Stimulated activated CD4-positive, alpha-beta T cell treated with anti-CD3 and anti-CD28 coated beads, Interleukin-15, amount 100 ng/mL, for 1 hour (primary cell): Measurements from ENCODE around the gene SFI1.
"Not testable (repeated sequence)": the region's sequence is repeated elsewhere in the genome, so short reads cannot be mapped to it uniquely, and the experiment has no call there.

Experiments
- DNase-seq, 2 donors: peaks; one replicate each; pipeline ENCODE4 v3.0.0-alpha.2; 2020; ENCODE audit warnings: low read depth in 1 of 2, low spot score in 1 of 2

SFI1 gene

DNA sequence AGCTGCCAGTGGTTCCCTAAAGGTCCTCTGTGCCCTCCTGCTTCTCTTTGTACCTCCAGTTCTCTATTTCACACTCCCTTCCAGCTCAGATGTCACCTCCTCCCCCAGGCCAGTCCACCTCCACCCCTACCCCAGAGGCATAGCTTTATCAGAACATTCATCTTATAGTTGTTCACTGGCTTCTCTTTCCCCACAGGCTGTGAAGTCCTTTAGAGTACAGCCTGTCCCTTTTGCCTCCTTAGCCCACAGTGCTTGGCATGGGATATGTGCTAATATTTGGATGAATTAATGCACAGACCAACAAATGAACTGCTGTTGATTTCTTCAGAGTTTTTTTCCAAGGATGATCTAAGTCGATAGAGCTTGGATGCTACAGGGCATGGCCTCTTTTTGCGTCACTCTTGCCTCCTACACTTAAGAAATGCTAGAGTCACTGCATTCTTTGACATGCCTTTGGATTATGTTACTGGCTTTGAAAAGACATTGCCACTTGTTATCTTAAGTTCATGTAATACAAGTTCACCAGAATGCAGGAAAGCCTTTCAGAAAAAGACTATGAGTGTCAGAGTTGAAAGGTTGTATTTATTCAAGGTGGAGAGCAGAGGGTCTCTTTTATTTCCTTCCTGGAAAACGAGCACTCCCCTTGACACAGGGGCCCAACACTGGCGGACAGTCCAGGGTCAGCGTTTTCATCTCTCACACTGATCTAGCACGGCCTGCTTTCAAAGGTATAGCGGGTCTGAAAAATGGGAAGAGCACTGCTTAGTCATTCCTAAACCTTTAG is 90.0 kb downstream of the SFI1 start:
- no peak for DNase-seq

DNA sequence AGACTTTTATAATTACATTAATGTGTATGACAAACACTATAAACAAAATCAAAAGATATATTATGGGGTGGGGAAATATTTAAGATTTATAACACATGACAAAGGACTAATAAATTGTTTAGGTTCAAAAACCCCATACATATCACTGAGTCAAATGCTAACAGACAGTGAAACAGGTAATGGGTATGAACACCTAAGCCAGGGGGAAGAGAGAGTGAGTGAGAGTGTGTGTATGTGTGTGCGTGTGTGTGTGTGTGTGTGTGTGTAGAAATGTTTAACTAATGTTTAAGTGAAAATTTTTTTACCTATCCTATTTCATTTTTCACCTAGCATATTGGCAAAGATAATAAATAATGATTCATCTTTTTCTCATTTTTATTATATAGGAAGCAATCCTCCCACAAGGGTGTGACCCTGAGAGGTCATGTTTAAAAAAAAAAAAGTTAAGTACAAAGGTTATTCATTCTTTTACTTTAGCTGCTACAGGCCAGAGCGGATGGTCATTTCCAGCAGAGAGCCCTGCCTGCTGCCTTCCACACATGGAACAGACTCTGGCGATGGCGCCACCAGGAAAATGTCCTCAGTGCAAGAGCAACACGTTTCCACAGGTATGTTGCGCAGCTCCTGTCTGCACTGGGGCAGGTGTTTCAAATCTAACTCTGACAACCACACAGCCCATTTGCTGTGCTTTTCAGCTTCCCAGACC is 92.8 kb downstream of the SFI1 start:
- DNase-seq: no peak

DNA sequence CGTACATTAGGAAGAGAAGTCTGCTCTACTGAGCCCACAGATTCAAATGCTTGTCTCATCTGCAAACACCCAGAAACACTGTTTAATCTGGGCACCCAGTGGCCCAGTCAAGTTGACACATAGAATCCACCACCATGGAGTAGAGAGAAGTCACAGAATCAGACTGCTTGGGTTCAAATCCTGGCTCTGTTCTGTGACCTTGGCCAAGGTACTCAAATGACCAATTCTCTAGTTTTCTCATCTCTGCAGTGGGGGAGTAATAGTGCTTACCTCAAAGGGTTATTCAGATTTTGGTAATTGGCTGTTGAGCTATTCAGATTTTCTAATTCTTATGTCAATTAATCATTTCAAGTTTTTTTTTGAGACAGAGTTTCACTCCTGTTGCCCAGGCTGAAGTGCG is 93.8 kb downstream of the SFI1 start:
- DNase-seq: not testable (repeated sequence)

DNA sequence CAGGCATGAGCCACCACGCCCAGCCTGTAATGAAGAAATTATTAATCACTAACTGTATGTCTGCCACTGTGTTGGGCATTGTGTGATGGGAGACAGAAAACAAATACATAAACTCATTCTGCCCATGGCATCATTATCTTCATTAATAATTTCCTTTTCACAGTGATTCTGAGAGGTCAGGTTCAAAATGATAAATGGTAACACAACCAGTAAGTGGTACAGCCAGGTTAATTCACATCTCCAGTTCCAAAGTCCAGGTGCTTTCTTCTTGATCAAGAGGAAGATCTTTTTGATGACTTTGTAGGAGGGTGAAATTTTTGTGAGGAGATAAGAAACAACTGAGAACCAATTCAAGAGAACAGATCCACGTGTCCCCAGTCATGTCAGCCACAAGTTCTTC is 98.9 kb downstream of the SFI1 start:
- DNase-seq: no peak

DNA sequence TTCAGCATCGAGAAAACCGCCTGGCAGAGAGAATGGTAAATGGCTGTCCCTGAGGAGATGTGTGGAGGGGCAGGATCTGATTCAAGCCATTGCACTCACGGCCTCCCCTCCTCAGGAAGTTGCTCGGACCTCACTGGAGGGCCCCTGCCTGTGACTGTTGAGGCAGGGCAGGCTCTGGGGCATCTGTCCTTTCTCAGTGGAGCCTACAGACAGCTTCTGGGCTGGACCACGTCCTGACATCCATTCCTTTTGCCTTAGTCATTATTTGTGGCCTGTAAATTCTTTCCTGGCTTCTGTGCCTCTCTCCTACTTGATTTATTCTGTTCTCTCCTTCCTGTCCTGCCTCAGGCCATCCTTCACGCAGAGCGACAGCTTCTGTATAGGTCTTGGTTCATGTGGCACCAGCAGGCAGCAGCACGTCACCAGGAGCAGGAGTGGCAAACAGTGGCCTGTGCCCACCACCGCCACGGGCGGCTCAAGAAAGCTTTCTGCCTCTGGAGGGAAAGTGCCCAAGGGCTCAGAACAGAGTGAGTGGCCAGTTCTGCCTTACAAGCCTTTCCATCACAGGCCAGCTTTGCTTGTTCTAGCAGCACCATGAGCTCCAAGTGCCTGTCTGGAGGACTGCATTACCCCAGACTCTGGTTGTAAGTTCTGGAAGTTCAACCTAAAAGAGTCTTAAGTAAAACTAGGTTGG is 106.1 kb downstream of the SFI1 start:
- no peak for DNase-seq

DNA sequence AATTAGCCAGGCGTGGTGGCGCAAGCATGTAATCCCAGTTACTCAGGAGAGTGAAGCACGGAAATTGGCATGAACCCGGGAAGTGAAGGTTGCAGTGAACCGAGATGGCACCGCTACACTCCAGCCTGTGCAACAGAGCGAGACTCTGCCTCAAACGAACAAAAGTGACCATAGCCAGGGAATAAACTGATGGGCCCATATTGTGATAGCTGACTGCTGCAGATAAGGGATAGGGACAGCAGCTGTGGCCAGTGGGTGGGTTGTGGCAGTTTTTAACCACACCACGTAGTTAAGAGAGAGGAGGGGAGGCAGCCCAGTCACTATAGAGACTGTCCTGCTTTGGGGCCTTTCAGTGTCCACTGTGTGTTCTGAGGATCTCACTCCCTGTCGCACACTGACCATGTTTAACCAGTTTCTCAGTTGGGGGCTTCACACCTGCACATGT is 106.8 kb downstream of the SFI1 start:
- no peak for DNase-seq

DNA sequence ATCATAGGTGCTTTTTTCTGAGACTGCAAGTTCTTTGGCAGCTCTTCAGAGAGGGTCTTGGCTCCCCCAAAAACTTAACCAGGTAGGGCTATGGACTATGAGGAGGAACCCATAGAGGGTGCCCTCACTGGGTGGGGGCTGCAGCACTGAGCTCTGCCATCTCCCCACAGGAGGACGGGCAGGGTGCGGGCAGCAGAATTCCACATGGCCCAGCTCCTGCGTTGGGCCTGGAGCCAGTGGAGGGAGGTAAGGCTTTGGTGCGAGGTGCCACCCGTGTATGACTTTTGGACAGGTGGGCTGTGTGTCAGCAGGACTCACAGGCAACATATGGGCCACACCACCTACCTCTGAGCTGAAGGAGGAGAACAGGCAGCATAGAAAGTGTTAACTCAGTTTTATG is 107.2 kb downstream of the SFI1 start:
- no peak for DNase-seq

DNA sequence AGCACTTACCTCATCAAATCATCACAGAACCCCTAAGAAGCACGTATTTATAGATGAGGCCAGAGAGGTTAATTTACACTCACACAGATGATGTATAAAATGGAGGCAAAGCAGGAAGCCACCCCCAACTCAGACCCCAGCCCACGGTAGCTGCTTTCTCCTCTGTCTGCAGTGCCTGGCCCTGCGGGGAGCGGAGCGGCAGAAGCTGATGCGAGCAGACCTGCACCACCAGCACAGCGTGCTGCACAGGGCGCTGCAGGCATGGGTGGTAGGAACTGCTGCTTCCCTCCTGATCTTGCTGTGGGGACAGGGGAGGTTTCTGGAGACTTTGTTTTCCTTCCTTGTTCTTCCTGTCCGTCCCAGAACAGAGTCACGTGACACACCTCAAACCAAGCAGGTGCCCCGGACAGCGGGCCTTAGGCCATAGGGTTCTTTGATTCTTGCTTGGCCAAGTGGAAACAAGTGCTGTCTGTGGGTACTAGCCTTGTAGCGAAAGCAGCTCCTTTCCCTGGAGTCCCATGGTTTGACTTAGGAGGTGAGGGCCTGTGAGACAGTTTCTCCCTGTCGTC is 107.9 kb downstream of the SFI1 start:
- DNase-seq: no peak

DNA sequence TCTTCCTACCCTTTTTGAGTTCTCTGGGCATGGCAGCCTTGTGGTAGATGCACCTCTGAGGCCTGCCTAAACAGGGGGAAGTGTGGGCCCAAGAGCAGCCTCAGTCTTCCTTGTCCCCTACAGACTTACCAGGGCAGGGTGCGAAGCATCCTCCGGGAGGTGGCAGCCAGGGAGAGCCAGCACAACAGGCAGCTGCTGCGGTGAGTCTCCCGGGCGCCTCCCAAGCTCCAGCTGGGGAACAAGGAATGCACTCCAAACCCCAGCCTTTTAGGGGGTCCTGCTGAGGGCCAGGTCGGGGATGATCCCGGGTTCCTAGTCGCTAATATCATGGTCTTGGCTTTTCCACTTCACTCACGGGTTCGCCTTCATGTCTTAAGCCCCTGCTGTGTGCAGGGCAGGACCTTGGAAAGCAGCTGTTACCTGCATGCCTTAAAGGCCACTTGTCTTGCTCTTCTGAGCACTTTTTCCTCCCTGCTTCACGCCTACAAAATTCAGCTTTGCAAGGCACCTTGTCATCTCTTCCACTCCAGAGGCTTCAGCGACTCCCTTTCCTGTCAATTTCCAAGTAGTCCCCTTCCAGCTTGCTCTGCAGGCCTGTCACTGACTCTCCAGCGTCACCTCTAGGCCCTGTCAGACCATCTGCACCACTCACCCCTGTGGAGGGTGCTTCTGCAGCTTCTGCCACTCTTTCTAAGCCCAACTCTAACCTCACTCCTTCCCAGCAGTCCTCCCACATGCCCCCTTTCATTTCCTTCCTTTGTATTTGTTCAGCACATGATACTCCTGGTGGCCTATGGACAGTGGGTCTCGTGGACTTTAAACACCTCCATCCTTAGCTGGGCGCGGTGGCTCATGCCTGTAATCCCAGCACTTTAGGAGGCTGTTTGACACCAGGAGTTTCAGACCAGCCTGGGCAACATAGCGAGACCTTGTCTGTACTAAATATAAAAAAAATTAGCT is 108.7 kb downstream of the SFI1 start:
- no peak for DNase-seq

DNA sequence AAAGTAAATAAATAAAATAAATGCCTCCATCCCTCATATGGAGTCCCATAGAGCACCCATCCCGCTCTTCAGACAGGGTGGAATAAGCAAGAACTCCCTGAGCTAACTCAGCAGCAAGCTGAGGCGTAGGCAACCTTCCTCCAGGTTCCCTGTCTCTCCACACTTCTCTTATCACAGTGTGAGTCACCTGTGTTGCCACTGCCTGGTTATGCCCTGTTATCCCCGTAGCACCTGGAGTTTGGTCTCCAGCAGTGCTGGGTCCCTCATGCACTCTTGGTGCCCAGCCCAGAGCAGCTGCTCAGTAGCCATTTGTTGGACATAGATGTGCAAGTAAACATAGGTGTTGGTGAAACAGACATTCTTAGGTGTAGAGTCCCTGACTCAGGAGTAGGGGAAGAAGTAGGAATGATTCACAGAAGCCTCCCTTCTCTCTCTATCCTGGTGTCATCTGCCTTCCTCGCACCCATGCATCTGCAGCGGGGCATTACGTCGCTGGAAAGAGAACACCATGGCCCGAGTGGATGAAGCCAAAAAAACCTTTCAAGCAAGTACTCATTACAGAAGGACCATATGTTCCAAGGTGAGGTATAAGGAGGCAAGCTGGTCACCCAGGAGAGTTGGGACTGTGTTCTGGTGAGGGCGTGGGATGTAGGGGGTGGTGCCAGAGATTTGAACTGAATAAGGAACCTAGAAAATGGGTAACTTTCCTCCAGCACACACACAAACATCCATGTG is 109.7 kb downstream of the SFI1 start:
- DNase-seq: no peak

DNA sequence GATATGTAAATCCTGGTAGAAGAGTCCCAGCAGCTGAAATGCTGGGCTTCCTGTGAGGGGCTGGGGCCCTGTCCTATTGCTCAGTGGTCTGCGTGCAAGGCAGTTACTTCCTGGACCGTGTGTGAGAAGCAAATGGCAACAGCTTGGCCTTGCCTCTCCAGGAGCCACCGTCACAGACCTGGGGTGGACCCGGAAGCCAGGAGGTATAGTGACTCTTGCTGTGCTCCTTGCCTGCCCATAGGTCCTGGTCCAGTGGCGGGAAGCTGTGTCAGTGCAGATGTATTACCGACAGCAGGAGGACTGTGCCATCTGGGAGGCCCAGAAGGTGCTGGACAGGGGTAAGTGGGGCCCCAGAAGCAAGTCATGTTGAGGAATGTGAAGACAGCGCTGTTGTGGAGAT is 111.4 kb downstream of the SFI1 start:
- no peak for DNase-seq

DNA sequence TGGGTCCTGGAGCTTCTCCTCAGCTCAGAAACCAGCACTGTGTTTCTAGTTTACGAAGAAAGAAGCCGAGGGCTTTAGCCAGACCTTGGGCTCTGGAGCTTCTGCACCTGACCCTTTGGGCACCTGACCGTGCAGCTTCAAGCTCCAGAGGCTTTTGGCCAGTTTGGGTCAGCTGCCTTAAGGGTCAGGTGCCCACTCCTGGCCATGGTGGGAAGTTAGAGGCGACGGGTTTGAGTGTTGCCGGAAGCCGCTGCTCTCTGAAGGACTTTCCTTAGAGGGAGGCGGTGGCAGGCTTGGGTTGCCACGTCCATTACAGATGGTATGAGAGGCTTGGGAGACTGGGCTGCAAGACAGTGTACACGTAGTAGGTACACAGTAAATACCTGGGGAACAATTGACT is 113.4 kb downstream of the SFI1 start:
- no peak for DNase-seq

DNA sequence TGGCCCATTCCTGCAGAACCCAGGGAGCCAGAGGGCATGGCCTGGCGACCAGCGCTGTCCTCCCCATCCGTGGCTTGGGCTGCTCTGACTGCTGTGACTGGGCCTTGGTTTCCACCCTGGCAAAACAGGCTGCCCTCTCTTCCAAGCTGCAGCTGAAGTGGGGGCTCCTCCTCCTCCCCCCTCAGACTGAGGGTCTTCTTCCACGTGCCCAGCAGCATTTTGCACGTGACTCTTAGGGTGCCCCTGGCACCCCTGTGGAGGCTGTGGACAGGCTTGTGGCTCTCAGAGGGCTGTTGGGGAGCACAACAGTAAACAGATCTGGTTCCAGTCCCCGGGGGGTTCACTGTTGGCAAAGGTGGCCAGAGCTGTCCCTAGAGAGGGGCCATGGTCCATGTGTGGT is 114.3 kb downstream of the SFI1 start:
- DNase-seq: no peak

DNA sequence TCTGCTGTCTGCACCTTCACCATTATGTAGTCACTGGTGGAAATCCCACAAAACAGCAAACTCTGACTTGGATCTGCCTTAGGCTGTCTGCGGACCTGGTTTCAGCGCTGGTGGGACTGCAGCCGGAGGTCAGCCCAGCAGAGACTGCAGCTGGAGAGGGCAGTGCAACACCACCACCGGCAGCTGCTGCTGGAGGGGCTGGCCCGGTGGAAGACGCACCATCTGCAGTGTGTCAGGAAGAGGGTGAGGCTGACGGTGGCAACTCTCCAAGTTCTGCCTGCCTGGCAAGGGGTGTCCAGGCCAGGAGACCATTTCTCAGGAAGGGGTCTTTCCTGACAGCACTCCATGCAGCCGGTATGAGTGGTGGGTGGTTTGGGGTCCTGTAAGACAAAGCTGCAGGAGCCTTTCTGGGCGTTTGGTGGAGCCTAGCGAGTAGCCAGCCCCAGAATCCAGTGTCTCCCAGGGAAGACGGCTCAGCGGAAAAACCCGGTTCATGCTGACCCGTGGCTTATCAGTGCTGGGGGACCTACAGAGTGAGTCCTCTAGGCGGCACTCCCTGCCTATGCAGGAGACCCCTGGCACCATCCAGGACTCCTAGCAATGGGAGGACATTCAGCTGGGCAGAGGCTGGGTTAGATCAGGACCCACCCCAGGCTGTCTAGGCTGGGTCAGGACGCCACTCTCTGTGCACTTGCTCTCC is 114.9 kb downstream of the SFI1 start:
- no peak for DNase-seq

DNA sequence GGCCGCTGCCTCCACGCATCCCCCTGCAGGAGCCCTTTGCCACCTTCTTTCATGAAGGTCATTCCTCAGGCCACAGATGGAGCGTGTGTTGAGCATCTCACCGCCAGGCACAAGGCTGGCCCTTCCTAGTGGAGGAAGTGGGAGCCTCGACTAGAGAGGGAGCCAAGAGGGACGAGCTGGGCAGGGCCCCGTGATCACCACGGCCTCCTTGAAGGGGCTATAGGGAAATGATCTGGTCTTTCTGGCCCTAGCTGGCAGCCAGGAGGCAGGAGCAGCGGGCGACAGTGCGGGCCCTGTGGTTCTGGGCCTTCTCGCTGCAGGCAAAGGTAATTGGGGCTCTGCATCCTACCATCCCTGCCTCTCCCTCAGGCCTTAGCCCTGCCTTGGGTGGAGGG is 116.6 kb downstream of the SFI1 start:
- no peak for DNase-seq

DNA sequence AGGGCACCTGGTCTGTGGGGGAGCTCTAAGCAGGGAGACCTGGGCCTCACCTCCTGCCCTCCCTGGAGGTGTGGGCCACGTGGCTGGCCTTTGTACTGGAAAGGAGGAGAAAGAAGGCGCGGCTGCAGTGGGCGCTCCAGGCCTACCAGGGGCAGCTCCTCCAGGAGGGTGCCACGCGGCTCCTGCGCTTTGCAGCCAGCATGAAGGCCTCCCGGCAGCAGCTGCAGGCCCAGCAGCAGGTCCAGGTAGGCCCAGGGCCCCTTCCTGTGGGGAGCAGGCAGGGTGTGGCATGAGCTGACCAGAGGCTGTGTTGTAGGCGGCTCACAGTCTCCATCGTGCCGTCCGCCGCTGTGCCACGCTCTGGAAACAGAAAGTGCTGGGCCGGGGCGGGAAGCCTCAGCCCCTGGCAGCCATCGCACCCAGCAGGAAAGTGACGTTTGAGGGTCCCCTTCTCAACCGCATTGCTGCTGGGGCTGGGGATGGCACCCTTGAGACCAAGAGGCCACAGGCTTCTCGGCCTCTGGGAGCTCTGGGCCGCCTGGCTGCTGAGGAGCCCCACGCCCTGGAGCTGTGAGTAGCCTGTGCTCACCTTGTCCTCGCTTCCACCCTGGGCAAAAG is 117.1 kb downstream of the SFI1 start:
- no peak for DNase-seq

DNA sequence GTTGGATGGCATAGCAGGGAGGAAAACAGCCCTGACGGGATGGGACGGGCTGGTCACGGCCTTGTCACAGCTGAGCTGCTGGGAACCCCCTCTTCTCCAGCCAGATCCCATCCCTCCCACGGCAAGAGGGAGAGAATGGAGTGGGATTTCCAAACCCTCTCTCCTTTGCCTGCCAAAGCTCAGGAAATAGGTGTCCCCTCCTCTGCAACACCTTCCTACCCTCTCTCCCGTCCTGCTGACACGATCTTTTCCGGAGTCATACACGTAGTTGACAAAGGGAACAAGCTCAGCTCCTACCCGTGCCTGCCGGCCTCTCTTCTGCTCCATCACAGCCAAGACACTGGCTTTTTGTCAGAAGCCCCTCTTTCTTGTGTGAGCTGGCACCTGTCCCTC is 117.6 kb downstream of the SFI1 start:
- DNase-seq: no peak

DNA sequence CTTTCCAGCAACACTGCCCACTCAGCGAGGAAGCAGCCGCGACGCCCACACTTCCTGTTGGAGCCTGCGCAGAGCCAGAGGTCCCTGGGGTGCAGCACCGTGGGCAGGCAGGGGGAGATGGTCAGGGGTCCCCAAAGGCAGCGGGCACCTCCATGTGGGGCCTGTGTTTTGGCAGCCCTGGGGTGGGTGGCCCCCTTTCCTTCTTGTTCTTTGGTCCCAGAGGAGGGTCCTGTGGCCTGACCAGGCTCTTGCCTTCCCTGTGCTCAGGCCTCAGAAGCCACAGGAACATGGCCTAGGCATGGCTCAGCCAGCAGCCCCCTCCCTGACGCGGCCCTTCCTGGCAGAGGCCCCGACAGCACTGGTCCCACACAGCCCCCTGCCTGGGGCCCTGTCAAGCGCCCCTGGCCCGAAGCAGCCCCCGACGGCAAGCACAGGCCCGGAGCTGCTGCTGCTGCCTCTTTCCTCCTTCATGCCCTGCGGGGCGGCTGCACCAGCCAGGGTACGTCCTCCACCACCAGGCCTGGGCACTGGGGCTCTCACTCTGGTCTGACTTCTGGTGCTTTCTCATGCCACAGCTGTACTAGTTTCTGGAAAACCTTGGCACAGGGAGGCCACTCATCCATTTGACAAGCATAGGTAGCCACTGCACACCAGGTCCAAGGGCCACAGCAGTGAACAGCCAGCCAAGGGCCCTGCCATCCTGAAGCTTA is 118.6 kb downstream of the SFI1 start:
- no peak for DNase-seq
